NCI-H187 treated with DMSO at 0.1 percent for 48 hours (cell line): ENCODE measurements around the gene PTTG1.
"Not testable (repeated sequence)": the region's sequence is repeated elsewhere in the genome, so short reads cannot be mapped to it uniquely, and the experiment has no call there.

Experiments
- DNase-seq: peaks from one replicate; lab custom pipeline; 2025; lab: John Stamatoyannopoulos, UW

Gene PTTG1

DNA sequence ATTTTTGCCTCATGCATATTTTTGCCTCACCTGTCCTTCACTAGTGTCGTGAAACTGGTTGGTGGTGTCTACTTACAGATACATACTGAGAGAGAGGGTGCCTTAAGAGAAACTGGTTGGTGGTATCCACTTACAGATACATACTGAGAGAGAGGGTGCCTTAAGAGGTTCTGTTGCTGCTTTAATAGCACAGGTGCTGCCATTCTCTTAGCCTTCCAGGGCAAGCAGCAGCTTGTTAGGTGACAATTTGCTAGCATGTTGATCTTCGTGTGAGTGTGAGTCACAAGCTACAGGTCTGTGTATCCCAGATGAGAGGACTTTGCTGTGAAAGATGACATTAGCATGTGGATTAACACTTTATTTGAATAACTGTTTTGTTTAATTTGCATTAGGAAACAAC, 1.4 kb downstream of the PTTG1 start:
- DNase-seq: peak; percentile 81

DNA sequence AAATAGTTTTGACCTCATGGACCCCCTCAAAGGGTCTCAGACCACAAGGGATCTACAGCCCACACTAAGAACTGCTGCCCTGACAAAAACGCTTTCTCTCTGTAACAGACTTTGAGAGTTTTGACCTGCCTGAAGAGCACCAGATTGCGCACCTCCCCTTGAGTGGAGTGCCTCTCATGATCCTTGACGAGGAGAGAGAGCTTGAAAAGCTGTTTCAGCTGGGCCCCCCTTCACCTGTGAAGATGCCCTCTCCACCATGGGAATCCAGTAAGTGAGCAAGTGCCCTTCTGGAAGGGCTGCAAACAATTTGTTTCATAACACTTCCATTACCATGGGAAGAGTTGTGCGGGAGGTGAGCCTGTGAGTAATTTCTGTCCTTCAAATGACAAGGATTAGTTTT, 6.0 kb downstream of the PTTG1 start:
- no peak for DNase-seq

DNA sequence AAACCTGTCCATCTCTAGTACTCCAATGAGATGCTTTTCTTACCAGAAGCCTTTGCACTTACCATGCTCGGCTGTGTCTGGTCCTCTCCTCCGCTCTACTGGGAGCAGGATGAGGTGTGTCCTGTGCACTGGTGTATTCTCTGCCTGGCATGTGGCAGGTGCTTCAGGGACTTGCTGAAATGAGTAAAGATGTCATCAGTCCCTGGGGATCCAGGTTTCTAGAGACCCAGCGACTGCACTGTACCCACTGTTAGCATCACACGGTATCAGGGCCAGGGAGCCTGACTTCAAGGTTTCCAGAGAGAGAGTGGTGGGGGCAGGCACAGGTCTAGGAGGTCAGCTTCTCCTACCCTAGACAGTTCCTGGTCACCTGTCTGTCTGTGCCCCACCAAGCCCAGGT, 10.5 kb downstream of the PTTG1 start:
- DNase-seq: no peak

DNA sequence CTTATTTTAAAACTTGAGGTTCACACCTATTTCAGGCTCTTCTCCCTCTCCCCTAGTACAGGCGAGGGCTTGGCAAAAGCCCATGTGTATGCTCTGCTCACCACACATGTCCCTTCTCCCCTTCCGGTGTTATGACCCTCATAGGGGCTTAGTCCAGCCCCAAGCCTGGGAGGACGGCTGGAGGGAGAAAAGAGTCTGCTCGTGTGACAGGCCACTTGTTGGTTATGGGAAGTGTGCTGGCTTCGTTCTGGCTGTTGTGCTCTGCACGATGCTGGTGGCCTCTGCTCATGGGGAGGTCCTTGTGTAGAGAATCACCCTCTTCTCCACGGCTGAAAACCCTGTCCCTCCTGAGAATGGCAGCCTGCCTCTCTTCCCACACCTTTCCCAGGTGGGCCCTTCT, 11.1 kb downstream of the PTTG1 start:
- DNase-seq: no peak

DNA sequence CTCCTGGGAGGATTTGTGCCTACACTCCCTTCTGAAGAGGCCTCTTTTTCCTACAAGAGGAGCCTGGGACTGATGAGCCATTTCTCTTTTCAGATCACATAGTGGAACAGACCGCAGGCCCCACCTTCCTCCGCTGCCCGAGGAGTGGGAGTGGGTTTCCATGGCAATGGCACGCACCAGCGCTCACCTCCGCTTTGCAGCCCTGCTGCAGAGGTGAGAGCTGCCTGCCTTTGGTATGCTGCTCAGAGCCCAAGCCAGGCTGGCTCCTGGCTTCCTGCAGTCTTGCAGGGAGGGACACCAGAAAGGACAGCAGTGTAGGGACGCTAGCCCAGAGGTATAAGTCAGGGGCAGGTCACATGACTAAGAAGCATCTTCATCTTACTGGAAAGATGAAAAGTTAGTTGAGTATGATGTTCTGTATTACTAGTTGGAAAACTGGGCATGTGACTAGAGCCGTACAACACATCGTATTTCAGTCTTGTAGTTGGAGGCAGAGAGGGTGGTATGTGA, 12.4 kb downstream of the PTTG1 start:
- peak; percentile 82 for DNase-seq

DNA sequence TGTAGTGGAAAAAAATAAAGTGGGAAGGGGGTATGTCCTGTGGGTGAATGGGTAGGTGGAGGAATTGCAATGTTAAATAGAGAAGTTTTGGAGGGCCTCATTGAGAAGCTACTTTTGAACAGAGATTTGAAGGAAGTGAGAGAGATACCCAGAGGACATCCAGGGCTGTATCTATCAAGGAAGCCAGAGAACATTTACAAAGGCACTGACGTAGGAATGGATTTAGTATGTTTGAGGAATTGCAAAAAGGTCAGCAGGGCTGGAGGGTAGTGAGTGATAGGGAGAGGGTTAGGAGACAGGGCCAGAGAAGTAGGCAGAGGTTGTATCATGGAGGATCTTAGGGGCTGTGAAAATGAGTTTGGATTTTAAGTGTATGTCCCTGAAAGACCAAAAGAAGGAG, 13.9 kb downstream of the PTTG1 start:
- DNase-seq: no peak

DNA sequence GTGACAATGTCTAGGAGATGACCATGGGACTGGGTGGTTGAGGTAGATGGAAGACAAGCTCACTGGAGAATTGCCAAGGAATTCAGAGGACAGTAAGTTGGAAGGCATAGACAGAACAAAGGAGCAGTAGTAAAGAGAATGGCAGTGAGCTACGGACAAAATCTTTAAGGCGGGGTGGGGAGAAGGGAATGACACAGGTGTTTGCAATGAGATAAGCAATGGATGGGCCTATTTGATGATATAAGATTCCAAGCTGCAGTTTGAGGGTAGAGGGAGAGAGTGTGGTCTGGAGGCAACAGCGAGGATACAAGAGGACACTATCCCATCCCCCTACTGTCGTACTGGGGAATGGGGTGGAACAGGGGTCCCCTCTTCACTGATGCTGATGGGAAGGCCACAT, 14.4 kb downstream of the PTTG1 start:
- DNase-seq: no peak

DNA sequence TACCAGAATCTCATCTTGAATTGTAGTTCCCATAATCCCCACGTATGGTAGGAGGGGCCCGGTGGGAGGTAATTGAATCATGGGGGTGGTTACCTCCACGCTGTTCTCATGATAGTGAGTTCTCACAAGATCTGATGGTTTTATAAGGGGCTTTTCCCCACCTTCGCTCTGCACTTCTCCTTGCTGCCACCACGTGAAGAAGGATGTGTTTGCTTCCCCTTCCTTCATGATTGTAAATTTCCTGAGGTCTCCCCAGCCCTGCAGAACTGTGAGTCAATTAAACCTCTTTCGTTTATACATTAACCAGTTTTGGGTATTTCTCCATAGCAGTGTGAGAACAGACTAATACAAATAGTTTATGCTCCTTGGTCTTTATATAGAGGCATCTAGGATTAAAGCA, 15.0 kb downstream of the PTTG1 start:
- DNase-seq: not testable (repeated sequence)

DNA sequence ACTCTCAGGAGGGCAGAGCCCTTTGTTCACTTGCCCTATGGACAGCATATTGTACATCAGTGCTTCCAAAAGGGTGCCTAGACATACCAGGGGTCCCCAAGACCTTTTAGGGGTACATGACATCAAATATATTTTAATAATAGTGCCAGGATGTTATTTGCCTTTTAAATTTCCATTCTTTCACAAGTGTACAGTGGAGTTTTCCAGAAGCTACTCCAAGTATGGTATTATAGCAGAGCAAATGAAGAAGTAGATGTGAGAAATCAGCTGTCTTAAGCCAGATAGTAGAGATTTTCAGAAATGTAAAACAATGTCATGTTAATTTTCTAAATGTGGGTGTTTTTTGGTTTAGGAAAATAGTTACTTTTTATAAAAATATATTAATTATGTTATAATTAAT, 15.6 kb downstream of the PTTG1 start:
- no peak for DNase-seq

DNA sequence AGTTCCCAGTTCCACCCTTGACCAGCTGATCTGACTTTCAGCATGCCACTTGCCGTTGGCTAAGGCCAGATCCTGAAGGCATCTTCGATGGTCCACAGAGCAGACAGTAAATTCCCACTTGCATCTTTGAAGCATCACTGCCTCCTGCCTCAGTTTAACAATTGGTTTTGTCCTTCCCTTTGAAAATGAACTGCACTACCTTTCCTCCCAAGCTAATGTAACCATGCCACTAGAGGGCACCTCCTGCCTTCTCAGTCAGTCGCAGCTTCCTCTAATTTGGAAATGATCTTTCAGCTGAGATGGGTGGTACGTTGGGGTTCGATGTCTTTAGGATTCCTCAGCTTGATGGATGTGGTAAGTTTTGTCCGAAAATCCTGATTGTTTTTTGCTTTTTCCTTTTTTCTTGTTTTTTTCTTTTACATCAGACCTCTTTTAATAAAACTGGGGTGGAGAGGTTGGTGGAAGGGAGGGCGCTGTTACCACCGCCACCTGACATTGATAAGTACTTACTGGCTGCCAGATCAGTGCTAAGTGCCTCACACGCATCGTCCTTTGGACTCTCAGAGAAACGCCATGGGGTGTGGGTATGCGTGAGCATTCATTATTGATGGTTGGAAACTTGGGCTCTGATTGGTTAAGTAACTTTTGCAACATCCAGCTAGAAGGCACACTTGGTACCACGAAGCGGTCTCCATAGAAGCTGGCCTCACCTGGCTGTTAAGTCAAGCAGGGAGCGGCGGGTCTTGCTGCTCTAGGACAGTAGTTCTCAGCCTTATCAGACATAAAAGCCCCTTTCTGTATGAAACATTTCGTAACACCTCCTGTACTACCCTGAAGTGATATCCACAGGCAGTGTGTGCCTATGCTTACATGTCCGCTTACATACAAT, 16.9 kb downstream of the PTTG1 start:
- DNase-seq: peak; percentile 65

DNA sequence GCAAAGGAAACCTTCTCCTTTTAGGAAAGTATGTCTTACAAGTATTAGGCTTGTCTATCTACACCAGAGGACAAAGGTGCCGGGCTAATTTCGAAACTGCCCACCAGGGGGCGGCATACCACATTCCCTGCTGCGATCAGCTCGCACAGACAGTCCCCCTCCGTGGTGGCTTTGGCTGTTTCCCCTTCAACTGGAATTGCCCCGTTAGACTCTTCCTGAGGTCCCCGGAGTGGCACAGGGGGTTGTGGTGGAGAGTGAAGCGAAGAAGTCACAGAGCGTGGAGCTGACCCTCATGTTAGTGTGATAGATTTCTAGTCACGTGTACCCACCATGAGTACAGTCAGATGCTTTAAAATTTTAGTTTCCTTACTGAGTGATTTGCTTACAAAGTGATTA, 17.5 kb downstream of the PTTG1 start:
- peak; percentile 33 for DNase-seq

DNA sequence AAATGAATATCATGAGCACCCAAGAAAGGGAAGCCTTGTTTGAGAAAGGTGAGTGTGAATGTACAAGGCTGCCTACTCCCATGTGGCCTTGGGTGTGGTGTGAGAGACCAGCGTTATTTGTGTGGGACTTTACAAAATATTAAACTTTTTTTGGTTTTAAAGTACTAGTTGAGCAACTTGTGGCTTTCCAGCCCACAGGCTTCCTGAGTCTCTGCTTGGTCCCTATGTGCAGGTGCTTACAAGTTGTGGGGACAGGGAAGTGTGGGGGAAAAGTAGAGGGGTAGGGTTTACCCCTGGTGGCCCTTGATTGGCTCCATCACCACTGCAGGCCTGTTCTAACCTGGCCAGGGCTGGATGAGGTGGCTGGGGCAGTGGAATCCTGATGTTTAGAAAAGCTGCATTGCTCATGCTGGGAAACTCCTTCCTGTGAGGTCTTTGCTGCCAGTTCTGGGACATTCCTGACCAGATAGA, 19.7 kb downstream of the PTTG1 start:
- no peak for DNase-seq

DNA sequence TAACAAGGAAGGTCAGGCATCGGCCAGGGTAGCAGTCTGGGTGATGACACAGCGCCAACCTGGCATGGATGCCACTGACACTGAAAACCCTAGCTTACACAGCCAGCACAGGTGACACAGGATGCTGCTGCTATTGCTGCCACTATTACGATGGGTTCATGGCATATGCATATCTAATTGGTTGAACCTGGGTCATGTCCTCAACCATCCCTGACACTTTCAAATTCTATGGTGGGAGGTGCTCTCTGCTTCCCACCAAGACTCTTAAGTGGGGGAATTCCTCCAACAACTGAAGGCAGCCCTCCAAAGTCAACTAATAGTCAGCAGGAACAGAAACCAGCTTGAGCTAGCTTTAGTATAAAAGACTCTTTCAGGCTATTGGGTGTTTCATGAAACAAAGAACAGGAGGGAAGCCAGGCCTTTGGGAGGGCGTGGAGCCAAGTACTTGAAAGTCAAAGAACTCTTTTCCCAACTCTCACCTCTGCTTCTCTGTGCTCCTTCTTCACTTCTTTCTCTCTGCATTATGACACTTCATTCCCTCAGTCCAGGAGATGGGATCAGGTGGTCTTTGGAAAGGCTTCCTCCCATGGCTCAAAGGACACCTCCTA, 21.3 kb downstream of the PTTG1 start:
- DNase-seq: no peak

DNA sequence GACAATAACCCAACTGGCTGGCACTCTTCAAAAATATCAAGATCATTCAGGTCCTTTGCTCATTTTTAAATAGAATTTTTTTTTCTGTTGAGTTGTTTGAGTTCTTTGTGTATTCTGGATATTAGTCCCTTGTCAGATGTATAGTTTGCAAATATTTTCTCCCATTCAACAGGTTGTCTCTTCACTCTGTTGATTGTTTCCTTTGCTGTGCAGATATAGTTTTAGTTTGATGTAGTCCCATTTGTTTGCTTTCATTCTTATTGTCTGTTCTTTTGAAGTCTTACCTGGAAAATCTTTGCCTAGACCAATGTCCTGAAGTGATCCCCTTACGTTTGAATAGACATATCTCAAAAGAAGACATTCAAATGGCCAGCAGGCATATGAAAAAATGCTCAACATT, 22.8 kb downstream of the PTTG1 start:
- no peak for DNase-seq

DNA sequence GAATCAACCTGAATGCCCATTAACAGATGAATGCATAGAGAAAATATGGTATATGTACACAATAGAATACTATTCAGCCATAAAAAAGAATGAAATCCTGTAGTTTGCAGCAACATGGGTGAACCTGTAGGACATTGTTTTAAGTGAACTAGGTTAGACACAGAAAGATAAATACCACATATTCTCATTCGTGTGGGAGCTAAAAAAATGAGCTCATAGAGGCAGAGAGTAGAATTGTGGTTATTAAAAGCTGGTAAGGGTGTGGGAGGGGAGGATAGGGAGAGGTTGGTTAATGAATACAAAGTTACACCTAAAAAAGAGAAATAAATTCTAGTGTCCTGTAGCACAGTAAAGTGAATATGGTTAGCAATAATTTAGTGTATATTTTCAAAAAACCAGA, 23.5 kb downstream of the PTTG1 start:
- DNase-seq: no peak

DNA sequence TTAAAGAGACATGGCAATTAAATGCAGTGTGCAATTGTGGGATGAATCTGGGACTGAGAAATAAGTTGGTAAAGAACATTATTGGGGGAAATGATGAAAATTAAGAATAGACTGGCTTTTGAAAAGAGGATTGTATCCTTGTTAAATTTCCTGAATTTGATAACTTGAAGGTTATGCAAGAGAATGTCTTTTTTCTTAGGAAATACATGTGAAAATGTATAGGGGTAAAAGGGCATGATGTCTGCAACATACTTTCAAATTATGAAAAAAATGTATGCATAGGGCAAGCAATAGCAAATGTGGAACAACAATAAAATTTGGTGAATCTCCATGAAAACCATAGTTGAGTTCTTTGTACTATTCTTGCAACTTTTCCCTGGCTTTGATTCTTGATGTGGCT, 24.1 kb downstream of the PTTG1 start:
- DNase-seq: no peak

DNA sequence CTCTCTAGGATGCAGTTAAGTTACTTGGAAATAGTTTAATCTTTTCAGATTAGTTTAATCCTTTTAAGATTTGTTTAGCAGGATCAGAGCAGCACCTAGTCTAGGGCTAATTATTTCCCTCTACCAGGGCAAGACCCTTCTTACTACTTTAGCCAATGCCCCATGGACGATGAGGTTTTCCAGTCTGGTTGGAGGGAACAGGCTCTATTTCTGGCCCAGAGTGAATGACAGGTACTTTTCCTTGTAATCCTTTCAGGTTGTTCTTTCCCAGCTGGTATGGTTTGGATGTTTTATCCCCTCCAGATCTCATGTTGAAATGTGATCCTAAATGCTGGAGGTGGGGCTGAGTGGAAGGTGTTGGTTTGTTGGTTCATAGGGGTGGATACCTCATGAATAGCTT, 27.2 kb downstream of the PTTG1 start:
- DNase-seq: no peak

DNA sequence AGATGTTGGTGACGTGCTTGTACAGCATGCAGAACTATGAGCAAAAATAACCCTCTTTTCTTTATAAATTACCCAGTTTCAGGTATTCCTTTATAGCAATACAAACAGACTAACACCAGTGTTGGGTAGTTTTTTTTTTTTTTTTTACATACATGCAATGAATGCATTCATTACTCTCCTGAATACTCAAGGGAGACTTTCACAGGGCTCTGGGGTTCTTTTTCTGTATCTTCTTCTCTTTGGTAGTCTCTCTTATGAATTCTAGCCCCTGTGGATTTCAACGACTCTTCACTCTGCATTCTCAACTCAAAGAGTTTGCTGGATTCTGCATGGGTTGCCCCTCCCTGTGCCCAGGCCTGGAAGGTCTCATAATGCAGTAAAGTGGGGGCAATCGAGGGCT, 27.8 kb downstream of the PTTG1 start:
- DNase-seq: no peak

DNA sequence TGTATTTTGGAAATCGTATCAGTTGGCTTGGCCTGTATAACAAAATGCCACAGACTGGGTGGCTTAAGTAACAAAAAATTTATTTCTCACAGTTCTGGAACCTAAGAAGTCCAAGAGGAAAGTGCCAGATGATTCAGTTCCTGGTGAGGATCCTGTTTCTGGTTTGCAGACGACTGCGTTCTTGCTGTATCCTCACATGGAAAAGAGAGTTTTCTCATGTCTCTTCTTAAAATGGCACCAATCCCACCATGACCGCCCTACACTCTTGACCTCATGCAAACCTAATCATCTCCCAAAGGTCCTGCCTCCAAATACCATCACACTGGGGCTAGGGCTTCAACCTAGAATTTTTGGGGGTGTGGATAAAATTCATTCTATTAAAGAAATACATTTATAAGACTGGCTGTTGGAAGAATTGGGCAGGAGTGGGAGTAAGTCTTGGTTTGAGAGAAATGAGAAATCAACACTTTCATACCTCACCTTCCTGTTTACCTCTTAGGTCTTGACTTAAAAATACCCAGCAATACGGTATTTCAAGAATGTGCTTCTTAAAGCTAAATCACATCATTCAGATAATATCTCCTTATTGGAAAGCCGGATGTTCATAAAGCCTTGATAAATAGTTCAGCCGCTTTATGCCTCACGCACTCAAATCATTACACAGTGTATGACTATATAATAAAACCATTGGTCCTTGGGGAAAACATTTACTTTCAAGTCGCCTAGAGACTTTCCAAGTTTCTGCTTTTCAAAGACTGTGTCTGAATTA, 28.7 kb downstream of the PTTG1 start:
- no peak for DNase-seq

DNA sequence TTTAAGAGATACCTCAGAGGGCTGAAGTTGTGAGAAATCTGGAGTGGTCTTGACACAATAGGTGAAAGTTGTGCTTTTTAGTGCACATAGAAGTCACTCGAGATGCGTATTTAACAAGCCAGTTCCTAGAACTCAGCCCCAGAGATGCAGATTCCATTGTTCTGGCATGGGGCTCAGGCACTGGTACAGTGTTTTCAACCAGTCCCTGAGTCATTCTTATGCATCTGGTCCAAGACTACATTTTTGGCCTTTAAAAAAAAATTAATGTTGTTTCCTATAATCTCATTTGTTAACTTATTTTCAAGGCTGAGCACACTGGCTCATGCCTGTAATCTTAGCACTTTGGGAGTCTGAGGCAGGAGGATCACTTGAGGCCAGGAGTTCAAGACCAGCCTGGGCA, 29.6 kb downstream of the PTTG1 start:
- DNase-seq: no peak

DNA sequence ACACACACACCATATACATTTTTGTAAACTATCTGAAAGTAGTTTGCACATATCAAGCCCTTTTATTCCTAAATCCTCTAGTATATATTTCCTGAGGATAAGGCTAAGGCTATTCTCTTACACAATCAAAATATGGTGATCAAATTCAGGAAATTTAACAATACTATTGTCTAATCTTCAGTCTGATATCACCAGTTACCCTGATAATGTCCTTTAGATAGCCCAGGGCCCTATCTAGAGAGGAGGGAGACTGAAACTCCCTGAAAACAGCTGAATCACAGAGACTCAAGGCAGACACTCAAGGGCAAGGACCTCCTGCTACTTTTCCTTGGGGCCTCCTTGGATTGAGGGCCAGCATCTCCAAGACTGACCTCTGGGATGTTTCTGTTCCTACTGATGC, 30.4 kb downstream of the PTTG1 start:
- DNase-seq: no peak

DNA sequence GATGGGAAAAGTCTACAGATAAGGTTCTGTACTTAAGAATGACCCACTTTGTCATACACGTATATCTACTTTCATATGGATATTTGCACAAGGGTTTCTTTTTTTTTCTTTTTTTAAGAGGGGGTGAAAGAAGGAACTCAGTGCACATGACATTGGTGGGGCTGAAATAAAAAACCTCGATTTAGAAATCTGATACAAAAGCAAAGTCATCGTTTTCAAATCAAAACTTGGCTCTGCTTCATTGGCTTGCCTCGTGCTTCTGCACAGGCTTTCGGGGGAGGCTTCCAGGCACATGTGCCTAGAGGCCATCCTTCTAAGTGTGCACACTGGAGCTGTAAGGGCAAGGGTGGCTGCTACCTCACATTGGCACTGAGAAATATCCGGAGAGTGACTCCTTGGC, 31.1 kb downstream of the PTTG1 start:
- DNase-seq: no peak

DNA sequence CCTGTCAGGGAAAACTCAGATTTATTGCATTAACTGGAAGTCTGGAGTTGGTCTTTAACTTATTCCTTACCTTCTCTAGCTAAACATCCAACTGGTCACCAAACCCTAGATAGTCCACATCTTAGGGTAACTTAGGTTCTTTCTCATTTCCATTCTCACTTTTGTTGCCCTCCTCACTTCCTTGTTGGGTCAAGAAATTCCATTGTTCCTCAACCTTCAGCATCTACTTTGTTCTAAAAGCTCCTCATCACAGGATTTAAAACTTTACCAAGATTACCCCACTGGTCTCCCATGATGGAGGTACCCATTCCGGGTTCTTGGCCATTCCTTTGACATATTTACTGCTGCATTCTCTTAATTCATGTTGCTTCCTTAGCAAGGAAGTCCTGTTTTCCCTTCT, 32.1 kb downstream of the PTTG1 start:
- no peak for DNase-seq
